Measurements from ENCODE around the gene SPRTN. TPM values are rescaled to one million over a fixed set of nuclear protein-coding genes. Genes with fewer than 3 reads are reported as not detected.

SPRTN gene
- polyA plus RNA-seq, 2 donors, result 3.7 to 5.0 TPM

DNA sequence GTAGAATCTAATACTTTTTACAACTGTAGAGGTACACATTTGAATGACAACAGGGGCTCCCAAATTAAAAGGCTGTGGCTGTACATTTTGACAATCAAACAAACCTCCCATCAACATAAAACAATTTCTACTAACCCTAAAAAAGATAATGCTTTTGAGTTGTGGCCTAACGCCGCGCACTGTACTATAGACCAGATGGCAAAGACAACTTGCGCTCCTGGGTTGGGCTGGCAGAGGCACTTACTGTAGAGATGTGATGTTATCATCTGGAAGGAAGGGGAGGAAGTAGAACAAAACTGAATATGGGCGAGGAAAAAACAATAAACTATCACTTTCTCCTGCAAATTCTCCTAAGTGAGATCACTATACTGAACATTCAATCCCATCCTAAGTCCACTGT, 26.1 kb downstream of the SPRTN start:
- H3K36me3 ChIP-seq (ENCODE audit: control insufficient read depth in 2 of 2, insufficient read depth in 2 of 2, low read length in 1 of 2), result no peaks in the 10 kb centered on the region
- 92 to 93% methylated on average over 5 of the region's 5 CpGs for WGBS, 2 donors

DNA sequence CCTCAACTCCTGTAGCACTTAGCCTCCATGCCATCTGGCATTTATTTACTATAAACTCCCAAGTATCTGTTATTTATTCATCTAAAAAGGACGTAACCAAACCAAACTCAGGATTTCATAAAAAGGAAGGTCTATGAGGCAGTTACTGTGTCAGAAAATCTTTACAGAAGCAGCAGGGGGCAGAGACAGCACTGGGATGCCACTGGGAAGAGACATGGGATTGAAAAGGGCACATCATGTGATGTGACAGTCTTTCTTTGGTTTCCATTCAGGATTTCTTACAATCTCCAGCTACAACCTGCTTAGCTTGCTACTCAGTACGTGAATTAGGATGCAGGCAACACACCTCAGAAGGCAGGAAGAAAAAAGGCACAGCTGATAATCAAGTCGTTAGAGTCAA, 31.2 kb downstream of the SPRTN start:
- H3K4me1 ChIP-seq (ENCODE audit: control insufficient read depth in 2 of 2, insufficient read depth in 2 of 2, low read length in 1 of 2), result no peaks in the 10 kb centered on the region
- H3K4me3 ChIP-seq (ENCODE audit: low read depth in 1 of 2, low read length in 2 of 2), result no peak overlapping the region
- no peak overlapping the region for H3K27ac ChIP-seq (ENCODE audit: low read depth in 2 of 2, low read length in 1 of 2)
- WGBS, 2 donors, result 79 to 84% methylated on average over 3 of the region's 3 CpGs
- H3K9me3 ChIP-seq (ENCODE audit: control insufficient read depth in 2 of 2, insufficient read depth in 1 of 2, low read depth in 1 of 2, low read length in 1 of 2), result no peaks in the 10 kb centered on the region
- peaks cover 0 to 3% of the 10 kb centered on the region in 2 donors for H3K36me3 ChIP-seq (ENCODE audit: control insufficient read depth in 2 of 2, insufficient read depth in 2 of 2, low read length in 1 of 2)
- H3K27me3 ChIP-seq (ENCODE audit: control insufficient read depth in 1 of 2, insufficient read depth in 2 of 2, low read length in 2 of 2), result no peaks in the 10 kb centered on the region

More for the DNA sequence above, 26.1 kb downstream of the SPRTN start:
- Histone ChIP-seq H3K9me3 (ENCODE audit: control insufficient read depth in 2 of 2, insufficient read depth in 1 of 2, low read depth in 1 of 2, low read length in 1 of 2) (no peaks in the 10 kb centered on the region), H3K4me3 (ENCODE audit: low read depth in 1 of 2, low read length in 2 of 2) (no peak overlapping the region), H3K27me3 (ENCODE audit: control insufficient read depth in 1 of 2, insufficient read depth in 2 of 2, low read length in 2 of 2) (no peaks in the 10 kb centered on the region), H3K27ac (ENCODE audit: low read depth in 2 of 2, low read length in 1 of 2) (no peak overlapping the region), H3K4me1 (ENCODE audit: control insufficient read depth in 2 of 2, insufficient read depth in 2 of 2, low read length in 1 of 2) (no peaks in the 10 kb centered on the region)

DNA sequence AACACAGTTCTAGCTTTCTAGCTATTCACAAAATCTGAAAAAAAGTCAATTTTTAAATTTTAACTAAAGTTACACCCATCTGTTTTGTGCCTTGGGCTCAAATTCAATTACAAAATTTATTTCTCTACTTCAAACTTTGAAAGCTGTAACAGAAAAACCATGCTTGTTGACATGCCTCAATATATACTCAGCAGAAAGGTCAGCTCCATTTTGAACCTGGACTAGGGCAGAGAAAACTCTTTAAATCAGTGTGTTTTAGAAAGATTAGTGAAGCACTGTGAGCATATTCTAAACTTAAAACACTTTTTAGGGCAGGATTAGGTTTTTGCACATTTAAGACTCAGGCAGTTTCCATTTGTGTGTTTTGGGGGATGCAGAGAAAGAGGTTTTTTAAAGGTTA, 34.4 kb downstream of the SPRTN start:
- peaks cover 0 to 3% of the 10 kb centered on the region in 2 donors for H3K36me3 ChIP-seq (ENCODE audit: control insufficient read depth in 2 of 2, insufficient read depth in 2 of 2, low read length in 1 of 2)
- no peak overlapping the region for H3K27ac ChIP-seq (ENCODE audit: low read depth in 2 of 2, low read length in 1 of 2)
- no peaks in the 10 kb centered on the region for H3K4me1 ChIP-seq (ENCODE audit: control insufficient read depth in 2 of 2, insufficient read depth in 2 of 2, low read length in 1 of 2)
- H3K4me3 ChIP-seq (ENCODE audit: low read depth in 1 of 2, low read length in 2 of 2), result no peak overlapping the region
- no peaks in the 10 kb centered on the region for H3K9me3 ChIP-seq (ENCODE audit: control insufficient read depth in 2 of 2, insufficient read depth in 1 of 2, low read depth in 1 of 2, low read length in 1 of 2)
- no peaks in the 10 kb centered on the region for H3K27me3 ChIP-seq (ENCODE audit: control insufficient read depth in 1 of 2, insufficient read depth in 2 of 2, low read length in 2 of 2)

DNA sequence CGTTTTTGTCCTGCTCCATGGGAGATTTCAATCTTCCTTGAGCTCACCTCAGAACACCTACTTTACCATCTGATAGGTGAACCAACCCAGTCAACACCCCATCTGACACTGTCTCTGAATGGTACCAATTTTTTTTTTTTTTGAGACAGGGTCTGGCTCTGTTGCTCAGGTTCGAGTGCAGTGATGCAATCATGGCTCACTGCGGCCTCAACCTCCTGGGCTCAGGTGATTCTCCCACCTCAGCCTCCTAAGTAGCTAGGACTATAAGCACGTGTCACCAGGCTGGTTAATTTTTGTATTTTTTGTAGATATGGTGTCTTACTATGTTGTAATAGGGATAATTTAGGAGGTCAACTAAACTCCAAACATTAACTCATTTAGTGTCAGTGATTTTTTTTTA, 36.3 kb downstream of the SPRTN start:
- H3K27me3 ChIP-seq (ENCODE audit: control insufficient read depth in 1 of 2, insufficient read depth in 2 of 2, low read length in 2 of 2), result no peaks in the 10 kb centered on the region
- H3K4me1 ChIP-seq (ENCODE audit: control insufficient read depth in 2 of 2, insufficient read depth in 2 of 2, low read length in 1 of 2), result no peaks in the 10 kb centered on the region
- 88 to 94% methylated on average over 4 of the region's 4 CpGs for WGBS, 2 donors
- H3K9me3 ChIP-seq (ENCODE audit: control insufficient read depth in 2 of 2, insufficient read depth in 1 of 2, low read depth in 1 of 2, low read length in 1 of 2), result no peaks in the 10 kb centered on the region
- H3K4me3 ChIP-seq (ENCODE audit: low read depth in 1 of 2, low read length in 2 of 2), result no peak overlapping the region
- H3K36me3 ChIP-seq (ENCODE audit: control insufficient read depth in 2 of 2, insufficient read depth in 2 of 2, low read length in 1 of 2), result peaks cover 0 to 1% of the 10 kb centered on the region in 2 donors
- H3K27ac ChIP-seq (ENCODE audit: low read depth in 2 of 2, low read length in 1 of 2), result no peak overlapping the region

DNA sequence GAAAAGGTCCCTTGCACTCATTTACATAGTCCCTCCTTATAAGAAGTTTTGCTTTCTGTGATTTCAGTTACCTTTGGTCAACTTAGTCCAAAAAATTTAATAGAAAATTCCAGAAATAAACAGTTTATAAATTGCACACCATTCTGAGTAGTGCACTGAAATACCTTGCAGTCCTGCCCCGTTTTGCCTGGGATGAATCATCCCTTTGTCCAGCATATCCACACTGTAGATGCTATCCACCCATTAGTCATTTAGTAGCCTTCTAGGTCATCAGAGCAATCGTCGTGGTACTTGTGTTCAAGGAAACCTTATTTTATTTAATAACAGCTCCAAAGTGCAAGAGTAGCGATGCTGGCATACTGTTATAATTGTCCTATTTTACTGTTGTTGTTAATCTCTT, 38.0 kb downstream of the SPRTN start:
- WGBS, 2 donors, result 60 to 73% methylated on average over 4 of the region's 4 CpGs
- no peak overlapping the region for H3K4me3 ChIP-seq (ENCODE audit: low read depth in 1 of 2, low read length in 2 of 2)
- no peak overlapping the region for H3K27ac ChIP-seq (ENCODE audit: low read depth in 2 of 2, low read length in 1 of 2)
- H3K36me3 ChIP-seq (ENCODE audit: control insufficient read depth in 2 of 2, insufficient read depth in 2 of 2, low read length in 1 of 2), result no peaks in the 10 kb centered on the region
- H3K9me3 ChIP-seq (ENCODE audit: control insufficient read depth in 2 of 2, insufficient read depth in 1 of 2, low read depth in 1 of 2, low read length in 1 of 2), result no peaks in the 10 kb centered on the region
- no peaks in the 10 kb centered on the region for H3K27me3 ChIP-seq (ENCODE audit: control insufficient read depth in 1 of 2, insufficient read depth in 2 of 2, low read length in 2 of 2)
- H3K4me1 ChIP-seq (ENCODE audit: control insufficient read depth in 2 of 2, insufficient read depth in 2 of 2, low read length in 1 of 2), result no peaks in the 10 kb centered on the region

DNA sequence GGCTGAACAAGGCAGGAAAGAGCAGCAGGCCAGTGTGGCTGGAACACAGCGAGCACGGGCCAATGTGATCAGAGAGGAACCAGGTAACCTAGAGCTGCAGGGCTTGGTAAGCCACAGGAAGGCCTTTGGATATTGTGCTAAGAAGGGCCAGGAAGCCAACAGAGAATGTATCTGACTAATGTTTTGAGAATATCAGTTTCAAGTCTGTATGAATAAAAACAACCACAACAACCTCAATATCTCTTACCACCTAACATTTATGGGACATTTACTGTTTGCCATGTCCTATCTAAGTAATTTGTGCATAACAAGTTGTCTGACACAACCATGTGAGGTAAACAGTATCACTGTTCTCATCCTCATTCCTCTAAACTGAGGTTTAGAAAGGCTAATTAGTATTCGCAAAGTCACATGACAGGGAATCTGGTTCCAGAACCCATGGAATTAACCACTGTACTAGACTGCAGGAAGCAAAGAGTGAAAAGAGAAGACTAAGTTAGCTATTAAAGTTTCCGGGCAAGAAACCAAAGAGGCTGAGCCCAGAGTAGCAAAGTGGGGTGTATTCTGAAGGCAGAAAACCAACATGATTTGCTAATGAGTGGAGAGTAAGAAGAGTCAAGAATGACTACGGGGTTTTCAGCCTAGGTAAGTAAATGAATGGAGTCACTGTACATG, 38.9 kb downstream of the SPRTN start:
- Histone ChIP-seq H3K4me3 (ENCODE audit: low read depth in 1 of 2, low read length in 2 of 2) (no peak overlapping the region), H3K27ac (ENCODE audit: low read depth in 2 of 2, low read length in 1 of 2) (no peak overlapping the region), H3K27me3 (ENCODE audit: control insufficient read depth in 1 of 2, insufficient read depth in 2 of 2, low read length in 2 of 2) (no peaks in the 10 kb centered on the region), H3K4me1 (ENCODE audit: control insufficient read depth in 2 of 2, insufficient read depth in 2 of 2, low read length in 1 of 2) (no peaks in the 10 kb centered on the region), H3K9me3 (ENCODE audit: control insufficient read depth in 2 of 2, insufficient read depth in 1 of 2, low read depth in 1 of 2, low read length in 1 of 2) (no peaks in the 10 kb centered on the region), H3K36me3 (ENCODE audit: control insufficient read depth in 2 of 2, insufficient read depth in 2 of 2, low read length in 1 of 2) (no peaks in the 10 kb centered on the region)
- 80 to 81% methylated on average over 5 of the region's 5 CpGs for WGBS, 2 donors

DNA sequence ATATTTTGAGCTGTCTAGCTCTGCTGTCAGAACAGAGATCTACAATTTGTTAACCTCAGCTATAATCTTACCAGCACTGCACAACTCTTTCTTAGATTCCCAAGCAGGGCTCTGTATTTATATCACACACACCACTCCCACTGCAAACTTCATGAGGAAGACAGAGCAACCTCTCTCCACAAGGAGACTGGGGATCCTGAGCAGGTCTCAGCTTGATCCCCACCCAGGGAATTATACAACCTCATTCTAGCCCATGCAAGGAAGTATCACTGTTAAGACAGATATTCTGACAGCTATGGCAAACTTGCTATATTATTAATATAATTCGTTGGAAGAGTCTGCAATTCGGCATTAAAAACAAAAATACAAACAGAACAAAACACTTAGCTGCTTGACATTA, 43.6 kb downstream of the SPRTN start:
- Histone ChIP-seq H3K9me3 (ENCODE audit: control insufficient read depth in 2 of 2, insufficient read depth in 1 of 2, low read depth in 1 of 2, low read length in 1 of 2) (no peaks in the 10 kb centered on the region), H3K27me3 (ENCODE audit: control insufficient read depth in 1 of 2, insufficient read depth in 2 of 2, low read length in 2 of 2) (no peaks in the 10 kb centered on the region), H3K36me3 (ENCODE audit: control insufficient read depth in 2 of 2, insufficient read depth in 2 of 2, low read length in 1 of 2) (no peaks in the 10 kb centered on the region), H3K4me1 (ENCODE audit: control insufficient read depth in 2 of 2, insufficient read depth in 2 of 2, low read length in 1 of 2) (no peaks in the 10 kb centered on the region), H3K4me3 (ENCODE audit: low read depth in 1 of 2, low read length in 2 of 2) (no peak overlapping the region), H3K27ac (ENCODE audit: low read depth in 2 of 2, low read length in 1 of 2) (no peak overlapping the region)
- WGBS, 2 donors, result 51 to 53% methylated on average over 2 of the region's 2 CpGs

DNA sequence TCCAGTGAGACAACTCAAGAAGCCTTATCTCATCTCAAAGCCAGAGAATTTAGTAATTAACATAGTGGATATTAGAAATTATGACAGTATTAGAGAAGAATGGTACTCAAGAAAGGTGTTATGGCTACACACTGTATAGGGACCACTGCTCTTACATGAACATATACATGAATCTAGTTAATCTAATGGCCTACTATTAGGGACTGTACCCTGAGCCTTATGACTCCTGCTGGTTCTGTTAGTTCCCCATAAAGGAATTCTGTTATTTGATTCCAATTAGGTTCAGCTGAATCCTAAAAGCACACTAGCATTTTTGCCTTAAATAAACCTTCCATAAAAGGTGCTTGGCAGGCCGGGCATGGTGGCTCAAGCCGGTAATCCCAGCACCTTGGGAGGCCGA, 44.3 kb downstream of the SPRTN start:
- no peaks in the 10 kb centered on the region for H3K27me3 ChIP-seq (ENCODE audit: control insufficient read depth in 1 of 2, insufficient read depth in 2 of 2, low read length in 2 of 2)
- H3K9me3 ChIP-seq (ENCODE audit: control insufficient read depth in 2 of 2, insufficient read depth in 1 of 2, low read depth in 1 of 2, low read length in 1 of 2), result no peaks in the 10 kb centered on the region
- H3K27ac ChIP-seq (ENCODE audit: low read depth in 2 of 2, low read length in 1 of 2), result no peak overlapping the region
- 91 to 98% methylated on average over 3 of the region's 3 CpGs for WGBS, 2 donors
- no peak overlapping the region for H3K4me3 ChIP-seq (ENCODE audit: low read depth in 1 of 2, low read length in 2 of 2)
- H3K4me1 ChIP-seq (ENCODE audit: control insufficient read depth in 2 of 2, insufficient read depth in 2 of 2, low read length in 1 of 2), result no peaks in the 10 kb centered on the region
- H3K36me3 ChIP-seq (ENCODE audit: control insufficient read depth in 2 of 2, insufficient read depth in 2 of 2, low read length in 1 of 2), result no peaks in the 10 kb centered on the region

DNA sequence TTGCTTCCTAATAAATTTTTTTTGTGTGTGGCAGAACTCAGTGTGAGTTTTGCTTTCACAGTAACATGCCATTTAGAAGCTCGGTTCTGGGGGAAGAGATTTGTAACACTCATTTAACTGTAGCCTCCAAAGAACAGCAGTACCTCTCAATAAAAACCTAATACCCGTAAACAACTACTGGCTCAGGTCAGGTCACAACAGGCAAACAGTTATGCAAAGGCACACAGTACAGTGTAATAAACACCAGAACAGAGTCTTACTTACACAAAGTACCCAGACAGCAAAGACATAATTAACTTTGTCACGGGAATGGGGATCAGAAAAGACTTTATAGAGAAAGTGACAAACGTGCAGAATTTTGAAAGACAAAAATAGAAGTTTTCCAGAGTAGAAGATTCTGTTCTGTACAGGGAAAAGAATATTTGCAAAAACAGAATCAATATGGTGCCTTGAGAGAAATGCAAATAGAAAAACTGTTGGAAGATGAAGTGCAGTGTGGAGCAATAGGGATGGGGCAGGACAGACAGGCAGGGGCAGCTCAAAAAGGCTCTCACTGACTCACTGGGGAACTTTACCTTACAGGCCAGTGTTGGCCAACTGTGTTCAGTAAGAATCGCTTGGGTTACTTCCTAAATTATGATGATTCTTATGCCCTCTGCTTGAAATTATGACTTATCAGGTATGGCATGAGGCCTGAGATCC, 45.2 kb downstream of the SPRTN start:
- Histone ChIP-seq H3K27me3 (ENCODE audit: control insufficient read depth in 1 of 2, insufficient read depth in 2 of 2, low read length in 2 of 2) (no peaks in the 10 kb centered on the region), H3K27ac (ENCODE audit: low read depth in 2 of 2, low read length in 1 of 2) (no peak overlapping the region), H3K4me3 (ENCODE audit: low read depth in 1 of 2, low read length in 2 of 2) (no peak overlapping the region), H3K4me1 (ENCODE audit: control insufficient read depth in 2 of 2, insufficient read depth in 2 of 2, low read length in 1 of 2) (no peaks in the 10 kb centered on the region), H3K36me3 (ENCODE audit: control insufficient read depth in 2 of 2, insufficient read depth in 2 of 2, low read length in 1 of 2) (no peaks in the 10 kb centered on the region), H3K9me3 (ENCODE audit: control insufficient read depth in 2 of 2, insufficient read depth in 1 of 2, low read depth in 1 of 2, low read length in 1 of 2) (no peaks in the 10 kb centered on the region)
- WGBS, 2 donors, result 66 to 70% methylated on average over 5 of the region's 5 CpGs
